ENCODE data around the gene VKORC1. TPM values are rescaled to one million over a fixed set of nuclear protein-coding genes. Genes with fewer than 3 reads are reported as not detected.

VKORC1 gene
- total RNA-seq, 1 donor from 2014 or later = 139 TPM

GRCh38 chr16:31112711-31113110 is 18.1 kb upstream of the VKORC1 start:
- no peak for TF ChIP-seq CTCF (IDR thresholded peaks at IDR 0.05; ENCODE audit: insufficient read depth, low read length, poor library complexity, severe bottlenecking)
- Histone ChIP-seq H3K27me3 (ENCODE audit: control insufficient read depth, insufficient read depth, low read length) (no peaks in the 10 kb centered on the region), H3K36me3 (ENCODE audit: control insufficient read depth, insufficient read depth, low read length) (peaks cover 2% of the 10 kb centered on the region), H3K4me3 (ENCODE audit: low read depth, low read length) (no peak overlapping the region)
- no peak for DNase-seq (ENCODE audit: low read depth)

GRCh38 chr16:31111881-31112466 is 17.4 kb upstream of the VKORC1 start:
- H3K27me3 ChIP-seq (ENCODE audit: control insufficient read depth, insufficient read depth, low read length) = no peaks in the 10 kb centered on the region
- H3K36me3 ChIP-seq (ENCODE audit: control insufficient read depth, insufficient read depth, low read length) = peaks cover 2% of the 10 kb centered on the region
- H3K4me3 ChIP-seq (ENCODE audit: low read depth, low read length) = no peak overlapping the region
- DNase-seq (ENCODE audit: low read depth) = no peak
- no peak for TF ChIP-seq CTCF (IDR thresholded peaks at IDR 0.05; ENCODE audit: insufficient read depth, low read length, poor library complexity, severe bottlenecking)

GRCh38 chr16:31110106-31111034 is 15.8 kb upstream of the VKORC1 start:
- TF ChIP-seq CTCF (IDR thresholded peaks at IDR 0.05; ENCODE audit: insufficient read depth, low read length, poor library complexity, severe bottlenecking) = no peak

GRCh38 chr16:31109622-31110021 is 15.0 kb upstream of the VKORC1 start:
- H3K4me3 ChIP-seq (ENCODE audit: low read depth, low read length) = no peak overlapping the region
- no peaks in the 10 kb centered on the region for H3K27me3 ChIP-seq (ENCODE audit: control insufficient read depth, insufficient read depth, low read length)
- no peak for DNase-seq (ENCODE audit: low read depth)
- peaks cover 2% of the 10 kb centered on the region for H3K36me3 ChIP-seq (ENCODE audit: control insufficient read depth, insufficient read depth, low read length)
- TF ChIP-seq CTCF (IDR thresholded peaks at IDR 0.05; ENCODE audit: insufficient read depth, low read length, poor library complexity, severe bottlenecking) = no peak

More at GRCh38 chr16:31110106-31111034, 15.8 kb upstream of the VKORC1 start:
- Histone ChIP-seq H3K36me3 (ENCODE audit: control insufficient read depth, insufficient read depth, low read length) (peaks cover 2% of the 10 kb centered on the region), H3K27me3 (ENCODE audit: control insufficient read depth, insufficient read depth, low read length) (no peaks in the 10 kb centered on the region), H3K4me3 (ENCODE audit: low read depth, low read length) (no peak overlapping the region)
- DNase-seq (ENCODE audit: low read depth) = no peak

GRCh38 chr16:31108794-31109558 is 14.4 kb upstream of the VKORC1 start:
- no peaks in the 10 kb centered on the region for H3K27me3 ChIP-seq (ENCODE audit: control insufficient read depth, insufficient read depth, low read length)
- peak overlapping the region; percentile 98 for H3K4me3 ChIP-seq (ENCODE audit: low read depth, low read length)
- H3K36me3 ChIP-seq (ENCODE audit: control insufficient read depth, insufficient read depth, low read length) = peaks cover 2% of the 10 kb centered on the region
- TF ChIP-seq CTCF (IDR thresholded peaks at IDR 0.05; ENCODE audit: insufficient read depth, low read length, poor library complexity, severe bottlenecking) = no peak
- DNase-seq (ENCODE audit: low read depth) = no peak
